T-helper 2 cell treated with Interferon-gamma antibody and Interleukin-4, amounts not matched to agents 100 ng/mL and 5 ng/mL, for 36 hours (primary cell): ENCODE measurements around the gene HPX. TPM values are rescaled to one million over a fixed set of nuclear protein-coding genes. Genes with fewer than 3 reads are reported as not detected.
"Not testable (repeated sequence)": the region's sequence is repeated elsewhere in the genome, so short reads cannot be mapped to it uniquely, and the experiment has no call there.

Experiments
- intact Hi-C: fragments of 100-400 bp; cut with micrococcal nuclease; formaldehyde crosslinking; loops from one replicate; pipeline ENCODE4 v1.15.1; 2023
- total RNA-seq: library from RNA; stranded (reverse); gene quantifications from 2 replicates; pipeline ENCODE4 v1.2.3, GENCODE V29; 2022

The HPX gene
- total RNA-seq, 1 donor from 2014 or later: 0.18 TPM

DNA sequence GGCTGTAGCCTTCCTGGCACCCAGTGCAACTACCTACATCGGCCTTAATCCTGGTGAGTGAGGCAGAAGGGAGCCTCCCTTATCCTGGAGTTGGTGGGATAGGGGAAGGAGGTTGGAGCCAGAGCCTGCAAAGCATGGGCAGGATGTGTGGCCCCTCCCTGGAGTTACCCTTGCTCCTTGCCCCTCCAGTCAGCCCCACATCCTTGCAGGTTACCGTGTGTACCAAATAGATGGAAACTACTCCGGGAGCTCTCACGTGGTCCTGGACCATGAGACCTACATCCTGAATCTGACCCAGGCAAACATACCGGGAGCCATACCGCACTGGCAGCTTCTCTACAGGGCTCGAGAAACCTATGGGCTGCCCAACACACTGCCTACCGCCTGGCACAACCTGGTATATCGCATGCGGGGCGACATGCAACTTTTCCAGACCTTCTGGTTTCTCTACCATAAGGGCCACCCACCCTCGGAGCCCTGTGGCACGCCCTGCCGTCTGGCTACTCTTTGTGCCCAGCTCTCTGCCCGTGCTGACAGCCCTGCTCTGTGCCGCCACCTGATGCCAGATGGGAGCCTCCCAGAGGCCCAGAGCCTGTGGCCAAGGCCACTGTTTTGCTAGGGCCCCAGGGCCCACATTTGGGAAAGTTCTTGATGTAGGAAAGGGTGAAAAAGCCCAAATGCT is 46.7 kb downstream of the HPX start:
- intact Hi-C loops: no loop called here

DNA sequence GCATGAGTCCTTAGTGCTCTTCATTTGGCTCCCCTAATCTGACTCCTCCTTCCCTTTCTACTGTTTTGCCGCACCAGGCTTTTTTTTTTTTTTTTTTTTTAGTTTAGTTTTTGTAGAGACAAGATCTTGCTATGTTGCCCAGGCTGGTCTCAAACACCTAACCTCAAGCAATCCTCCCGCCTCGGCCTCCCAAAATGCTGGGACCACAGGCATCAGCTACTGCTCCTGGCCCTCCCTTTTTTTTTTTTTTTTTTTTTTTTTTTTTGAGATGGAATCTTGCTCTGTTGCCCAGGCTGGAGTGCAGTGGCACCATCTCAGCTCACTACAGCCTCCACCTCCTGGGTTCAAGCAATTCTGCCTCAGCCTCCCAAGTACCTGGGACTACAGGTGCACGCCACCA is 48.5 kb downstream of the HPX start:
- intact Hi-C loops: not testable (repeated sequence)

DNA sequence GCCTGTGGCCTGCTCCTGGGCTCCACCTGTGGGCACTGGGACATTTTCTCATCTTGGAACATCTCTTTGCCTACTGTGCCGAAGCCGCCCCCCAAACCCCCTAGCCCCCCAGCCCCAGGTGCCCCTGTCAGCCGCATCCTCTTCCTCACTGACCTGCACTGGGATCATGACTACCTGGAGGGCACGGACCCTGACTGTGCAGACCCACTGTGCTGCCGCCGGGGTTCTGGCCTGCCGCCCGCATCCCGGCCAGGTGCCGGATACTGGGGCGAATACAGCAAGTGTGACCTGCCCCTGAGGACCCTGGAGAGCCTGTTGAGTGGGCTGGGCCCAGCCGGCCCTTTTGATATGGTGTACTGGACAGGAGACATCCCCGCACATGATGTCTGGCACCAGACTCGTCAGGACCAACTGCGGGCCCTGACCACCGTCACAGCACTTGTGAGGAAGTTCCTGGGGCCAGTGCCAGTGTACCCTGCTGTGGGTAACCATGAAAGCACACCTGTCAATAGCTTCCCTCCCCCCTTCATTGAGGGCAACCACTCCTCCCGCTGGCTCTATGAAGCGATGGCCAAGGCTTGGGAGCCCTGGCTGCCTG is 49.2 kb downstream of the HPX start:
- intact Hi-C loops: loop anchor here (2.0 kb wide), 3 partner anchors 81 to 355 kb away; partner anchors contain the start of gene TRIM3

DNA sequence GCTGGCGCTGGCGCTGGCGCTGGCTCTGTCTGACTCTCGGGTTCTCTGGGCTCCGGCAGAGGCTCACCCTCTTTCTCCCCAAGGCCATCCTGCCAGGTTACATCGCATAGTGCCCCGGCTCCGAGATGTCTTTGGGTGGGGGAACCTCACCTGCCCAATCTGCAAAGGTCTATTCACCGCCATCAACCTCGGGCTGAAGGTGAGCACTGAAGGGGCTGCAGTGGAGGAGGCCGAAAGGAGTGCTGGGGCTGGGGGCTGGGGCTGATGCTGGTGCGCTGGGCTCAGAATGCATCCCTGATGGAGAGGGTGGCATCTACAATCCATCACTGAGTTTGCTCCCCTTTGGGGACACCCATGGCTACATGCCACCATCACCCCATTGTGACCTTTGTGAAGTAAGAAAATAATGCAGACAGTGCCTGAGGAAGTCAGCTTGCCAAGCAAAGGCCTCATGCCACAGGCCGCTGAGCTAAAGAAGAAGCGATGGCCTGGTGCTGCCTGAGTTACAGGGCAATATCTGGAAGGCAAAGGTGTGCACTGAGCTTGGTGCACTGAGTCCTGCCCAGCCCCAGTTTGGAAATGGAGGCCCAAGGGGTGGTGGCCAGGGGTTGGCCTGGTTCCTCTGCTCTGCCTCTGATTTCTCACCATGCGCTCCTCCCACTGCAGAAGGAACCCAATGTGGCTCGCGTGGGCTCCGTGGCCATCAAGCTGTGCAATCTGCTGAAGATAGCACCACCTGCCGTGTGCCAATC is 49.9 kb downstream of the HPX start:
- intact Hi-C loops: loop anchor here (1.0 to 2.0 kb wide), 10 partner anchors 11 to 356 kb away; partner anchors contain the start of genes APBB1, ARFIP2, FHIP1B and MRPL17

DNA sequence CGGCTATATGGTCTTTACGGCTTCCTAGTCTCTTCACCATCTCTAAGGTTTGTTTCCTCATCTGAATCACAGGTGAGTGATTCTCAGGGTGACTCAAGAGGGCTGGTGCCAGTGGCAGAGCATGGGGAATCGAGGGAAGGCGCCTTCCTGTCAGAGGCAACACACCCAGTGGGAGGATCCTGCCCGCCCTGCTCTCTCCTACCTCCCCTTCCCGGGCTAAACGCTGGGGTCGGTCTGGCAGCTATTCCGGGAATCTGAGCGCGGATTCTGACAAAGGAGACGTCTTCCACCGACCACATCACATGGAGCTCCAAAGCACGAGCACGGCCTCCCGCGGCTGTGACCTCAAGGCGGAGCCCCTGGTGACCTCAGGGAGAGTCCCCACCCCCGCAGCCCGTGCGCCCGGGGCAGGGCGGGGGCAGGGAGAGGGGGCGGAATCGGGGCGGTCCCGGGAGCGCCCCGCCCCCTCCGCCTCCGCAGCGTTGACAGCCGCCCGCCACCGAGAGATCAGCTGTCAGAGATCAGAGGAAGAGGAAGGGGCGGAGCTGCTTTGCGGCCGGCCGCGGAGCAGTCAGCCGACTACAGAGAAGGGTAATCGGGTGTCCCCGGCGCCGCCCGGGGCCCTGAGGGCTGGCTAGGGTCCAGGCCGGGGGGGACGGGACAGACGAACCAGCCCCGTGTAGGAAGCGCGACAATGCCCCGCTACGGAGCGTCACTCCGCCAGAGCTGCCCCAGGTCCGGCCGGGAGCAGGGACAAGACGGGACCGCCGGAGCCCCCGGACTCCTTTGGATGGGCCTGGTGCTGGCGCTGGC is 50.7 kb downstream of the HPX start, which contains the start of gene SMPD1:
TSS of gene SMPD1 (plus strand) at position 570 of the 813 bp plus-strand sequence. CDS start at position 695, 125 bp downstream.
- intact Hi-C loops: loop anchor here (1.0 to 2.0 kb wide), 11 partner anchors 11 to 357 kb away; partner anchors contain the start of genes APBB1, ARFIP2, FHIP1B and MRPL17

DNA sequence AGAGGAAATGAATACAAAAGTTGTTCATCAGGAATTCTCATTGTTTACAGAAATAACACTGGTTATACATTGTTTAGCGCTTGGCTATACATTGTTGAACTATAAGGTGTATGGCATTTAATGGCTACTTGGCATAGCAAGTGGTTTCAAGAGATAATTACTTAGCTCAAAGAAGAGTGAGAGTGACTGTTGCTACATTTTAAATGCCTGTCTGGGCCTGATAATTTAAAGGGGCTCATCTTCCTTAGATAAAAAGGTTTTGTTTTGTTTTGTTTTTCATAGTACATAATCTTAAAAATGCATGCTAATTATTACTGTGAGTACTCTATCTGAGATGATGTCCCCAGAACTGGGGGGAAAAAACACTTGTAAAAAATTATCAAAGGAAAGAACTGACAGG is 52.0 kb downstream of the HPX start:
- intact Hi-C loops: loop anchor here (1.0 kb wide), 1 partner anchor 9 kb away; no protein-coding TSS in a partner anchor

DNA sequence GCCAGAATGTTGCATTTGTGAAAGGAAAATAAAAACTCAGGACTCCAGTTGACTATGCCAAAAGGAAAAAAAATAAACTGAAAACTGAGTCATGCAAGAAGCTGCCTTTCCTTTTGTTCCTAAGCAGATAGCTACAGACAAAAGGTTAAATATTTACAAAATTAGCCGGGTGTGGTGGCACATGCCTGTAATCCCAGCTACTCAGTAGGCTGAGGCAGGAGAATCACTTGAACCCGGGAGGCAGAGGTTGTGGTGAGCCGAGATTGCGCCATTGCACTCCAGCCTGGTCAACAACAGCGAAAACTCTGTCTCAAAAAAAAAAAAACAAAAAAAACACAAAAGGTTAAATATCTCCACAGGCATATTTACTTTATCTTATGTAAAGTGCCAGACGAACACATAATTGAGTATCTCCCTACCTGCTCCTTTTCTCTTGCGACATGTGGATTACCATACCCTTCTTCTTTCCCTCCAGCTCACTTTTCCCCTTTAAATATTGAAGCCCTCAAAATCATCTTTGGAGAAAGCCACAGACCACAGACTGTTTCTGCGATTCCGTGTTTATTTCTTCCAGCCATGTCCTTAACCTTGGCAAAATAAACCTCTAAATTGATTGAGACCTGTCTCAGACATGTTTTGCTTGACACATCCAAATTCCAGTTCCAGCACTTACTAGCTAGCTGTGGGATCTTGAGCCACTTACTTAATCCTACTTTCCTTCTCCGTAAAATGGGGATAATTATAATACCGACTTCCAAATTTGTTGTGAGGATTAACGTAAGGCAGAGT is 52.8 kb downstream of the HPX start:
- intact Hi-C loops: no loop called here

DNA sequence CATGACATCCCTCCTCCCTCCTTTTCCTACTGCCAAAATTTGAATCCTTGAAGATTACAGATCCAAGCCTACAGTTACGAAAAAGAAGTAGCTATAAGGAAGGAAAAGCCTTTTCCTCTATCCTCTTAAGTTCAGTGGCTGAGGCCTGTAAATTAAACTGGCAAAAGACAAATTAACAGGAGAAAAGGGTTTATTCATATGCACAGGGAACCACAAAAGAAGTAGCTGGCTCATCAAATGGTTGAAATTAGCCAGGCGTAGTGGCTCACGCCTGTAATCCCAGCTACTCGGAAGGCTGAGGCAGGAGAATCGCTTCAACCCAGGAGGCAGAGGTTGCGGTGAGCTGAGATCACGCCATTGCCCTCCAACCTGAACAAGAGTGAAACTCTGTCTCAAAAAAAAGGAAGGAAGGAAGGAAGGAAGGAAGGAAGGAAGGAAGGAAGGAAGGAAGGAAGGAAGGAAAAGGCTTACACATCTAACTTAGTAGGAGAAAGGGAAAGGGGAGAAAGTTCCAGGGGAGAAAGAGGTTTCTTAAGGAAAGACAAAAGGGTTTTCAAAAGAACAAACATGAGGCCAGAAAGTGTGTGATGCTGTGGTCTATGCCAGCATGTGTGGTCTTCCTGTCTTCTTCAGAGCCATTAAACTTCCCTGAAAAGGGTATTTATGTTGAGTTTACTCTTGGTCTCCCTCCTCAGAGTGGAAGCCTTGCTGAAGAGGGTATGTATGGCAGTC is 55.6 kb downstream of the HPX start:
- intact Hi-C loops: no loop called here

Other genes with a start within 250 kb of the HPX start
- gene OR52W1, start 241.8 kb downstream of the HPX start, total RNA-seq: not detected in 2 replicates
- not detected in 2 replicates for gene C11orf42, start 235.4 kb downstream of the HPX start, total RNA-seq
- 20.5 and 22.2 TPM in 2 replicates for gene FHIP1B, start 206.4 kb downstream of the HPX start, total RNA-seq
- 0.16 and 0.23 TPM in 2 replicates for gene CNGA4, start 201.9 kb downstream of the HPX start, total RNA-seq
- not detected in 2 replicates for gene CCKBR, start 181.1 kb downstream of the HPX start, total RNA-seq
- 6.2 and 6.8 TPM in 2 replicates for gene CAVIN3, start 120.5 kb downstream of the HPX start, total RNA-seq
- gene SMPD1, start 50.5 kb downstream of the HPX start, total RNA-seq: 41.1 and 46.5 TPM in 2 replicates
- gene APBB1, start 21.9 kb downstream of the HPX start, total RNA-seq: 51.1 and 53.9 TPM in 2 replicates
- gene TRIM3, start 33.0 kb upstream of the HPX start, total RNA-seq: 7.5 and 10.7 TPM in 2 replicates
- 41.1 and 41.3 TPM in 2 replicates for gene ARFIP2, start 40.3 kb upstream of the HPX start, total RNA-seq
- 32.5 and 33.9 TPM in 2 replicates for gene TIMM10B, start 40.5 kb upstream of the HPX start, total RNA-seq
- gene DNHD1, start 56.3 kb upstream of the HPX start, total RNA-seq: 20.1 and 21.2 TPM in 2 replicates
- gene RRP8, start 162.6 kb upstream of the HPX start, total RNA-seq: 26.9 and 31.4 TPM in 2 replicates
- gene ILK, start 162.8 kb upstream of the HPX start, total RNA-seq: 128 and 134 TPM in 2 replicates
- 123 and 133 TPM in 2 replicates for gene TAF10, start 171.2 kb upstream of the HPX start, total RNA-seq
- gene TPP1, start 178.4 kb upstream of the HPX start, total RNA-seq: 63.3 and 64.4 TPM in 2 replicates
- gene DCHS1, start 214.8 kb upstream of the HPX start, total RNA-seq: 0.43 and 0.45 TPM in 2 replicates
- 71.3 and 72.4 TPM in 2 replicates for gene MRPL17, start 242.4 kb upstream of the HPX start, total RNA-seq